HG03442 (cell line): ENCODE data around the gene TMCC2.
A peak's percentile ranks its signal among the peaks of the same experiment; 100 is the strongest.

ENCODE experiments used
- ATAC-seq: cut with Tn5 transposase; IDR thresholded peaks from one replicate; pipeline ENCODE4 v1.9.1; 2021; ENCODE audit warnings: mild to moderate bottlenecking, moderate library complexity; ENCODE audit not compliant: unreplicated experiment

TMCC2 gene

GRCh38 chr1:205259324-205259832, 31.6 kb downstream of the TMCC2 start:
- ATAC-seq = no peak

- no peak for ATAC-seq
These were observed 32.3 kb downstream of the TMCC2 start for GRCh38 chr1:205259998-205260397.

GRCh38 chr1:205260948-205261732, 33.4 kb downstream of the TMCC2 start:
- ATAC-seq = no peak

GRCh38 chr1:205261946-205262691, 34.4 kb downstream of the TMCC2 start:
- no peak for ATAC-seq

GRCh38 chr1:205262731-205263171, 35.0 kb downstream of the TMCC2 start:
- ATAC-seq = no peak

- ATAC-seq = no peak
These were observed 35.9 kb downstream of the TMCC2 start for GRCh38 chr1:205263580-205264190.

- no peak for ATAC-seq
These were observed 39.0 kb downstream of the TMCC2 start for GRCh38 chr1:205266611-205267305.

GRCh38 chr1:205267306-205267902, 39.7 kb downstream of the TMCC2 start:
- no peak for ATAC-seq

GRCh38 chr1:205268846-205269680, 41.3 kb downstream of the TMCC2 start:
- ATAC-seq = no peak

GRCh38 chr1:205269711-205270110, 42.0 kb downstream of the TMCC2 start:
- ATAC-seq = no peak

- ATAC-seq = no peak
These were observed 42.5 kb downstream of the TMCC2 start for GRCh38 chr1:205270271-205270670.

GRCh38 chr1:205270764-205271163, 43.0 kb downstream of the TMCC2 start:
- ATAC-seq = no peak

- ATAC-seq = no peak
These were observed 43.5 kb downstream of the TMCC2 start for GRCh38 chr1:205271277-205271676.

GRCh38 chr1:205271745-205272144, 44.0 kb downstream of the TMCC2 start:
- ATAC-seq = no peak

- ATAC-seq = no peak
These were observed 44.8 kb downstream of the TMCC2 start for GRCh38 chr1:205272536-205272935.

- ATAC-seq = peak; percentile 63
These were observed 45.8 kb downstream of the TMCC2 start for GRCh38 chr1:205273551-205273982.

- no peak for ATAC-seq
These were observed 46.4 kb downstream of the TMCC2 start for GRCh38 chr1:205274041-205274691.

GRCh38 chr1:205275133-205275532, 47.4 kb downstream of the TMCC2 start:
- no peak for ATAC-seq
